ENCODE results near the gene STK26. TPM values are rescaled to one million over a fixed set of nuclear protein-coding genes. Genes with fewer than 3 reads are reported as not detected.

Gene STK26
- total and polyA plus RNA-seq, 2 donors (not counting 3 experiments of a cell fraction or from before 2014, with no cell fraction given), result 0.87 to 3.7 TPM

- Histone ChIP-seq H3K27me3 (ENCODE audit: control insufficient read depth in 2 of 2, insufficient read depth in 2 of 2, low read length in 2 of 2) (no peaks in the 10 kb centered on the region), H3K9ac (replicated peaks; ENCODE audit: extremely low read depth, insufficient read depth, low read length) (no peak overlapping the region), H3K4me3 (replicated peaks in 1 of 3; ENCODE audit: insufficient read depth in 1 of 3, low read depth in 1 of 3, low read length in 3 of 3) (no peak overlapping the region), H3K27ac (ENCODE audit: insufficient read depth, low read depth, low read length) (no peak overlapping the region), H3K9me1 (replicated peaks; ENCODE audit: control insufficient read depth, extremely low read depth, insufficient read depth, low read length) (no peaks in the 10 kb centered on the region), H2AFZ (ENCODE audit: low read depth, low read length) (no peak overlapping the region), H3K4me2 (ENCODE audit: insufficient read depth, low read length) (no peak overlapping the region), H4K20me1 (replicated peaks; ENCODE audit: control insufficient read depth, extremely low read depth, insufficient read depth, low read length) (no peaks in the 10 kb centered on the region), H3K9me3 (replicated peaks; ENCODE audit: control insufficient read depth, insufficient read depth, low read length) (no peaks in the 10 kb centered on the region), H3K4me1 (ENCODE audit: control insufficient read depth, extremely low read depth, insufficient read depth, low read length) (no peaks in the 10 kb centered on the region), H3K36me3 (ENCODE audit: control insufficient read depth in 2 of 2, extremely low read depth in 1 of 2, insufficient read depth in 2 of 2, low read length in 2 of 2) (no peaks in the 10 kb centered on the region), H3K79me2 (ENCODE audit: control insufficient read depth, insufficient read depth, low read length) (no peaks in the 10 kb centered on the region)
- dilution Hi-C loops (cut with MboI; ENCODE audit: extremely low pct_ligation_motif_present, low sequenced_read_pairs), result no loop called here
- BruUV-seq (replicated peaks), result no TSS peak
- DNase-seq (ENCODE audit: low read depth, low spot score) (no peak), FAIRE-seq (no peak)
- intact Hi-C loops (cut with micrococcal nuclease), result no loop called here
- ChIA-PET CTCF (interaction anchor here (1.1 kb wide), 1 partner anchor 31 kb away, joined by 3 read pairs; no protein-coding TSS in a partner anchor), POLR2A (no interaction called here)
- no peak for TF ChIP-seq POLR2AphosphoS5 (IDR thresholded peaks at IDR 0.05; ENCODE audit: insufficient read depth, low read depth, low read length)
- TF ChIP-seq EZH2 (IDR thresholded peaks at IDR 0.05; ENCODE audit: borderline replicate concordance, low read depth, low read length, severe bottlenecking), result no peak
- TF ChIP-seq MAX (IDR thresholded peaks at IDR 0.05; ENCODE audit: insufficient read depth, insufficient read length), result no peak
- TF ChIP-seq POLR2A (IDR thresholded peaks at IDR 0.05; ENCODE audit: low read depth, low read length), result no peak
- TF ChIP-seq JUN (IDR thresholded peaks at IDR 0.05; ENCODE audit: borderline replicate concordance, insufficient read depth, insufficient read length, low read depth), result no peak
- TF ChIP-seq MYC (IDR thresholded peaks at IDR 0.05; ENCODE audit: low read depth, low read length), result no peak
- no peak for TF ChIP-seq FOS (IDR thresholded peaks at IDR 0.05; ENCODE audit: borderline replicate concordance, insufficient read depth, low read length)
- no peak for TF ChIP-seq CTCF (IDR thresholded peaks at IDR 0.05; ENCODE audit: extremely low read depth in 1 of 2, insufficient read depth in 1 of 2, low read depth in 1 of 2, low read length in 2 of 2)
- no peak for TF ChIP-seq GATA2 (IDR thresholded peaks at IDR 0.05; ENCODE audit: insufficient read depth, insufficient read length, low read depth, low read length)
Observed at GRCh38 chrX:132040066-132040465, 17.0 kb downstream of the STK26 start.

Measured in endothelial cell of umbilical vein (primary cell).